PFSK-1 (cell line): ENCODE data around the gene UCN2.

ENCODE experiments used
- POLR2AphosphoS5 ChIP-seq: IDR thresholded peaks from 2 replicates; pipeline ENCODE4 v1.6.1; 2012; ENCODE audit warnings: low read depth, mild to moderate bottlenecking, control low read depth, low read length, moderate library complexity
- REST ChIP-seq, 2 experiments: IDR thresholded peaks; 2 replicates each; pipeline versions ENCODE4 v1.6.1 to v1.8.0; 2011 to 2012; ENCODE audit warnings: low read depth in 2 of 2, low read length in 2 of 2, control low read depth in 1 of 2, inconsistent platforms in 1 of 2, mild to moderate bottlenecking in 1 of 2, moderate library complexity in 1 of 2; ENCODE audit not compliant: insufficient read depth in 1 of 2
- SIN3A ChIP-seq: IDR thresholded peaks from 2 replicates; pipeline ENCODE4 v1.6.1; 2012; ENCODE audit warnings: mild to moderate bottlenecking, low read length, moderate library complexity, borderline replicate concordance; ENCODE audit not compliant: insufficient read depth
- TAF1 ChIP-seq: IDR thresholded peaks from 2 replicates; pipeline ENCODE4 v1.6.1; 2012; ENCODE audit warnings: low read length, control low read depth, borderline replicate concordance; ENCODE audit not compliant: insufficient read depth

- TF ChIP-seq SIN3A (no peak), POLR2AphosphoS5 (no peak), TAF1 (no peak), REST (IDR thresholded peaks at IDR 0.05; ENCODE audit: insufficient read depth in 1 of 2, low read depth in 2 of 2, low read length in 2 of 2) (no peak)
Measured at GRCh38 chr3:48518069-48518468, 45.5 kb downstream of the UCN2 start.
